HG02759 (cell line): ENCODE data around the gene ARMH1.
"Not testable (repeated sequence)": the region's sequence is repeated elsewhere in the genome, so short reads cannot be mapped to it uniquely, and the experiment has no call there.

Experiments used
- ATAC-seq: cut with Tn5 transposase; IDR thresholded peaks from one replicate; pipeline ENCODE4 v1.9.1; 2021; ENCODE audit warnings: mild to moderate bottlenecking, moderate library complexity; ENCODE audit not compliant: unreplicated experiment

ARMH1 gene

GRCh38 chr1:44693159-44693558, 18.6 kb downstream of the ARMH1 start:
- peak; percentile 43 for ATAC-seq

GRCh38 chr1:44693900-44694299, 19.4 kb downstream of the ARMH1 start:
- no peak for ATAC-seq

- peak; percentile 69 for ATAC-seq
Observed at GRCh38 chr1:44694863-44695478, 20.5 kb downstream of the ARMH1 start.

GRCh38 chr1:44695671-44696070, 21.2 kb downstream of the ARMH1 start:
- ATAC-seq, result no peak

- no peak for ATAC-seq
Observed at GRCh38 chr1:44696101-44696500, 21.6 kb downstream of the ARMH1 start.

GRCh38 chr1:44696789-44697345, 22.4 kb downstream of the ARMH1 start:
- peak; percentile 44 for ATAC-seq

- ATAC-seq, result no peak
Observed at GRCh38 chr1:44698138-44698537, 23.6 kb downstream of the ARMH1 start.

GRCh38 chr1:44699375-44699774, 24.9 kb downstream of the ARMH1 start:
- ATAC-seq, result not testable (repeated sequence)

GRCh38 chr1:44700573-44700972, 26.1 kb downstream of the ARMH1 start:
- ATAC-seq, result no peak

- no peak for ATAC-seq
Observed at GRCh38 chr1:44701141-44701573, 26.6 kb downstream of the ARMH1 start.

GRCh38 chr1:44705470-44705869, 31.0 kb downstream of the ARMH1 start:
- no peak for ATAC-seq

GRCh38 chr1:44705938-44706337, 31.4 kb downstream of the ARMH1 start:
- no peak for ATAC-seq

GRCh38 chr1:44707112-44707881, 32.8 kb downstream of the ARMH1 start:
- ATAC-seq, result no peak

GRCh38 chr1:44707959-44708831, 33.7 kb downstream of the ARMH1 start:
- no peak for ATAC-seq

GRCh38 chr1:44713321-44713781, 38.8 kb downstream of the ARMH1 start:
- ATAC-seq, result peak; percentile 65

GRCh38 chr1:44714532-44714931, 40.0 kb downstream of the ARMH1 start:
- ATAC-seq, result no peak

GRCh38 chr1:44714944-44715571, 40.5 kb downstream of the ARMH1 start:
- ATAC-seq, result no peak

GRCh38 chr1:44717156-44717555, 42.6 kb downstream of the ARMH1 start:
- ATAC-seq, result no peak

GRCh38 chr1:44717653-44718052, 43.1 kb downstream of the ARMH1 start:
- ATAC-seq, result no peak

- ATAC-seq, result no peak
Observed at GRCh38 chr1:44718091-44718490, 43.6 kb downstream of the ARMH1 start.

GRCh38 chr1:44719318-44719717, 44.8 kb downstream of the ARMH1 start:
- ATAC-seq, result no peak
